Stimulated activated CD8-positive, alpha-beta memory T cell treated with anti-CD3 and anti-CD28 coated beads, Interleukin-15, amount 100 ng/mL, for 4 hours (primary cell): ENCODE measurements around the gene ADCY10.
"Not testable (repeated sequence)": the region's sequence is repeated elsewhere in the genome, so short reads cannot be mapped to it uniquely, and the experiment has no call there.

Source experiments
- DNase-seq, 2 donors: peaks; one replicate each; pipeline ENCODE4 v3.0.0-alpha.2; 2020; ENCODE audit warnings: low read depth in 2 of 2

Gene ADCY10

GRCh38 chr1:167854184-167854583, 59.8 kb downstream of the ADCY10 start:
- no peak for DNase-seq

DNA sequence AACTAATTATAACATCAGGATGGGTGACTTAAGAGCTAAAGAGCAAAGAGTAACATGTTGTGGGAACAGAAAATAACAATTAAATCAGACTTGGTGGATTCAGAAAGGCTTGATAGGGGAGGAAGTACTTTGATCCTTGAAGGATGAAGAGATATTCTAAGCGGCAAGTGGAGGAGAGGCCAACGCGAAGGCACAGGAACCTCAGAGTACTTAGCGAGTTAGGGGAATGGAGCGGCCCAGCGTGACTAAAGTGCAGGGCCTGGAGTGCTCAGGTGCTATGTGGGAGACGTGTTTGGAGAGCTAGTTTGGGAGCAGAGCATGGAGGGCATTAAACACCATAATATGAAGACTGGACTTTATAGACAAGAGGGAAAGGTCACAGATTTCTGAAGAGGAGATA, 64.3 kb downstream of the ADCY10 start:
- DNase-seq, result no peak

GRCh38 chr1:167842872-167843271, 71.1 kb downstream of the ADCY10 start:
- DNase-seq, result no peak

- DNase-seq, result no peak
Observed at GRCh38 chr1:167841530-167841929, 72.4 kb downstream of the ADCY10 start.

DNA sequence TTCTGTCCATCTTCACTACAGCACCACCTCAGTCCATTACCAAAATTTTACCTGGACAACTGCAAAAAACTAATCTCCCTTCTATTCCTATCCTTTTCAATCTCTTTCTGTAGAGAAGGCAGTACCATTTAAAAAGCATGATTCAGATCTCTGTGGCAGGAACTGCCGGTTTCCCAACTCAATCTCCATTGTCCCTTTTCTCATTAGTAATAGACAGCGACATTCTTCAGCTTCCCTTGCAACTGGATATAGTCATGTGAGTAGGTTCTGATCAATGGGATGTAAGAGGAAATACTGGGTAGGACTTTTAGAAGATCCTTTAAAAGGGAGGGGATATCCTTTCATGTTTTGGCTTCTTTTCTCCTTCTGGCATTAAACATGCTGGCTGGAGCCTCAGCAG, 74.9 kb downstream of the ADCY10 start:
- DNase-seq, result no peak

DNA sequence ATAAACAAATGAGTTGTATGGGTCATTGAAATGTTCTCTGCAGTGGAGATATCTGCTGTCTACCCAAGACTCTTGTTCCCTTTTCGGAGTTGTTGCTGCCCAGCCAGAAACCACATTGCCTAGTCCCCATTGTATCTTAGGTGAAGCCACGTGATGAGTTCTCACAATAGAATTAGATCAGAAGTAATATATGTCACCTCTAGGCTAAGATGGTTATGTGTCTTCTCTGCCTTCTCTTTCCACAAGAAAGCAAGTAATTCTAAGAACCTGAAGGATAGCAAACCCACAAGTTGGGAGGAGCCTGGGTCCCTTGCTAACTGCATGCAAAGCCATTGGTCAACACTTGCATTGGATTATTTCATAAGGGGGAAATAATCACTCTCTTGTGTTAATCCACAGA, 76.6 kb downstream of the ADCY10 start:
- no peak for DNase-seq

GRCh38 chr1:167836197-167836596, 77.7 kb downstream of the ADCY10 start:
- DNase-seq, result no peak

- DNase-seq, result no peak
Observed at GRCh38 chr1:167833904-167834303, 80.0 kb downstream of the ADCY10 start.

DNA sequence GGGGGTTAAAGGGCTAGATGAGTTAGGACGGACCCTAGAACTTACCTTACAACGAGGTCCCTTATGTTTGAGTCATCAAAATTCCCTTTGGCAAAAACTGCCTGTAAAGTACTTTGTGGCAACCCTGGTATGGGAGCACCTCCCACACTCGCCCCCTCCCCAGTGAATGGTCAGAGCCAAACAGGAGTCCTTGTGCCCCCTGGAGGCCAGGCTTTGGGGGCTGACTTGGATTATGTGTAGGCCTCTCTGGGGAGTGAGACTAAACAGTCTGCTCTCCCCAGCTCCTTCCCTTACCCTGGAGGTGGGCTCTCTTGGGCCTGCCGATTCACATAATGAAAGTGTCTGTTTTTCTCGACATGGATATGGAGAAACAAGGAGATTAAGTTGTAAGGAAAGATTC, 81.2 kb downstream of the ADCY10 start:
- no peak for DNase-seq

GRCh38 chr1:167830668-167831067, 83.3 kb downstream of the ADCY10 start:
- not testable (repeated sequence) for DNase-seq

- DNase-seq, result no peak
Observed at GRCh38 chr1:167829868-167830267, 84.1 kb downstream of the ADCY10 start.

- DNase-seq, result no peak
Observed at GRCh38 chr1:167826127-167826526, 87.8 kb downstream of the ADCY10 start.

GRCh38 chr1:167825419-167826079, 88.4 kb downstream of the ADCY10 start:
- no peak for DNase-seq

GRCh38 chr1:167824163-167824794, 89.7 kb downstream of the ADCY10 start:
- DNase-seq, result no peak

DNA sequence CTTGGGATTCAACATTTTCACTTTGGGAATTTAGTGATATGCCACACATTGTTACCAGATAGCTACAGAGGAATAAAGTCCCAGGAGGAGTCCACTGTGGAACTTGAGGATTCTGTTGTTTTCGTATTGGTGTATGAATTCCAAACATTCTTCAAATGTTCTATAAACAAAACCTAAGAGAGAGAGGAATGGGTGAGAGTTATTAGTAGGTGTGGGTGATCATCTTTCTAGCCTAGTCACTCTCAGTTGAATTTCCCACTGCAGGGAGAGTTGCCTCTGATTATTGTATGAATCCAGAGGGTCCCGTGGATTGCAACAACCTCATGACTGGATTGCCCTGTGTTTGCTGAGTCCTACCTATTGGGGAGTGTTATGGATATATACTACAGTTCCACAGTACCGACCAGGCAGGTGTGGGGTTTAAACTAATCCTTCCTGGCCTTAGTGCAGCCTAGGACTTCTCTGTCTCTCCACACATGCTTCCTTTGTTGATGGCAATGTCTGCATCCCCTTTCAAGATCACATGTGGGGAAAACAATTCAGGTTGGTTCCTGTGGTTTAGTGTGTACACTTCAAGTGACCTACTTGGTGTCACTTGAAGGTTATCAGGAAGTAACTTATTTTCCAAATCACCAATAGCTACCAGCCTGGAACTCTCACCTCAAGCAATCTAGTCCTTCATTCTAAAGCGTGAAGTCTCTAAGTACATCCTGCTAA, 91.8 kb downstream of the ADCY10 start:
- DNase-seq, result no peak

DNA sequence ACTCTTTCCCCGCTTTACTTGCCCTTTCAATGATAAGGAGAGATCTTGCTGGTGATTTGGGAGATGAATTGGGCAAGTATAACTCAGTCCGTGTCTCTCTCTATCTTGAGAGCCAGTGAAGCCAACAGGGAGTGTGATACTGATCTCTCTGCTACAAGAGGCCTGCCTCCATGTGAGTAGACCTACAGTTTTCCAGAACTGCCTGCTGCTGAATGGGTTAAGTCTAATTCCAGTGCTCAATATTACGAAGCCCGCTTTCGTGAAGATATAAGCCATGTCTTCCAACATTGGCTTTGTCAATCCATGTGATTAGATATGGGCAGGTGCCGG, 92.6 kb downstream of the ADCY10 start:
- DNase-seq, result no peak

DNA sequence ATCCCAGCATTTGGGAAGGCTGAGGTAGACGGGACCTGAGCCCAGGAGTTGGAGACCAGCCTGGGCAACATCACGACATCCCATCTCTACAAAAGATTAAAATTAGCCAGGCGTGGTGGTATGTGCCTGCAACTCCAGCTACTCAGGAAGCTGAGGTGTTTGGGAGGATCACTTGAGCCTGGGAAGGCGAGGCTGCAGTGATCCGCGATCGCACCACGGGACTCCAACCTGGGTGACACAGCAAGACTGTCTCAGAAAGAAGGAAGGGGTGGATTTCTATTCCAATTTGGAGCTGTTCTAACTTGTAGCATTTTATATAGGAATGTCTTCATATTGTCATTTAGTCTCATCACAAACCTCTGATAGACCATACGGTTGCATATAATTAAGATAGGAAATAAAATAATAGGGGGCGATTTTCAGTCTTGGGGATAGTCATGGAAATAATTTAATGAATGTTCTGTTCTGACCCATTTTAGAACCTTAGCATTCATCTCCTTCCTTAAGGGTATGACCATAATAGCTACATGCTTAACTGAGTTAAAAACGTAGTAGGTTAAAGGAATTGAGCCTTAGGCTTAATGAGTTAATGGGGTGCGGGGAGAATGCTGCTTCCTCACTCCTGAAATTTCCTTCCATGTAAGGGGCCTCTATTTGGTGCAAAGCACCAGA, 93.1 kb downstream of the ADCY10 start:
- DNase-seq, result no peak

DNA sequence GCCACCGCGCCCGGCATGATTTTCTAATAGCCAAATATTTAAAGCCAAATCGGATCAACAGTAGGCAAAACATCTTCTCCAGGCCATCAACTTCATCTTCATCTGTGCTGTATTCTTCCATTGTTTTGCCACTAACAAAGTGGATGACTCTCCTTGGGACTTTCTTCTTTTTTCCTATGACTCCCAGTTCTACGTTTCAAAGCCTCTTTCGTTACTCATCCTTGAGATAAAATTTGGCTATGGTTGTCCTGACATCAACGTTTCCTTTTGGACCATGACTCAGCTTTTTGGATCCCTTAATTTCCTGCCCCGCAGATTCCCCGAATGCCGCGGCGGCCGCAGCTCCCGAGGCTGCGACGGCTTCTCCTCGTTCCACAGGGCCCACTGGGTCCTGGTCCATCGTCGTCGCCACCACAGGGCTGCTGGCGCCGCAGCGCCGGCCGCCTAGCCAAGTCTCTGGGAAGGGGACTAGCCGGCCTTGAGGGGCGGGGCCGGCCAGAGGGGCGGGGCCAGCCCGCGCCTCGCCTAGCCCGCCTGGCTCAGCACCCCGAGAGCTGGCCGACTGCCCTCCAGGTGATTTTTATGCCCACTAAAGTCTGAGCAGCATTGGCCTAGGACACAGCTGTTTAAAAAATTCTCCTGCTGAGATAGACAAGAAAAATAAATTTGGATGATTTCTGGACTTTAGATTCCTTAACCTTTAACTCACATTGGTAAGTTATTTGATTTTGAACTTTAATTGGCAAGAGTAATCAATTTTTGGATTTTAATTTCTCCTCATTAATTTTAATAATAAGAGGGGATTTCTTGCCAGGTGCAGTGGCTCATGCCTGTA, 93.9 kb downstream of the ADCY10 start:
- DNase-seq, result no peak

GRCh38 chr1:167815650-167816049, 98.3 kb downstream of the ADCY10 start:
- no peak for DNase-seq

DNA sequence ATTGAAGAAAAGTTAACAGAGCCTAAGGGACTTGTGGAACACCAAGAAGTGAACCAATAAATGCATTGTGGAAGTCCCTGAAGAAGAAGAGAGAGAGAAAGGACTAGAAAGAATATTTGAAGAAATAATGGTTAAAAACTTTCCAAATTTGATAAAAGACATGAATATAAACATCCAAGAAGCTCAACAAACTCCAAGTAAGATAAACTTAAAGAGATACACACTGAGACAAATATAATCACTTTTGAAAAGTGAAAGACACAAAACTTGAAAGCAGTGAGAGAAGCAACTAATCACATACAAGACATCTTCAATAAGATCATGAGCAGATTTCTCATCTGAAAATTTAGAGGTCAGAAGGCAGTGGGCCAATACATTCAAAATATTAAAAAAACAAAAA, 101.0 kb downstream of the ADCY10 start:
- DNase-seq, result no peak

GRCh38 chr1:167808690-167809089, 105.2 kb downstream of the ADCY10 start:
- no peak for DNase-seq

- DNase-seq, result no peak
Observed at GRCh38 chr1:167808104-167808503, 105.8 kb downstream of the ADCY10 start.
